ENCODE measurements around the gene CARD14. TPM values are rescaled to one million over a fixed set of nuclear protein-coding genes. Genes with fewer than 3 reads are reported as not detected.
"Not testable (repeated sequence)": the region's sequence is repeated elsewhere in the genome, so short reads cannot be mapped to it uniquely, and the experiment has no call there.

Gene CARD14
- total RNA-seq, 6 donors from 2014 or later, result 0.15 to 7.3 (median 1.0) TPM

- TF ChIP-seq EP300 (IDR thresholded peaks at IDR 0.05) (no peak), POLR2A (IDR thresholded peaks at IDR 0.05) (no peak), POLR2AphosphoS5 (IDR thresholded peaks at IDR 0.05) (no peak), CTCF (IDR thresholded peaks at IDR 0.05) (no peak)
- Histone ChIP-seq H3K4me3 (no peak overlapping the region), H3K27me3 (no peaks in the 10 kb centered on the region), H3K4me1 (no peaks in the 10 kb centered on the region), H3K36me3 (peaks cover 5 to 75% (median 48%) of the 10 kb centered on the region in 4 donors), H3K27ac (no peak overlapping the region), H3K9me3 (peaks cover 12 to 19% (median 13%) of the 10 kb centered on the region in 4 donors)
- ATAC-seq (ENCODE audit: low FRiP score in 2 of 2) (peak in 1 of 2 donors; percentile 32), DNase-seq (no peak)
- WGBS, 2 donors, result 82 to 89% methylated on average over 12 to 17 of the region's 17 CpGs
These were observed 67.1 kb downstream of the CARD14 start for GRCh38 chr17:80236911-80237310.

DNA sequence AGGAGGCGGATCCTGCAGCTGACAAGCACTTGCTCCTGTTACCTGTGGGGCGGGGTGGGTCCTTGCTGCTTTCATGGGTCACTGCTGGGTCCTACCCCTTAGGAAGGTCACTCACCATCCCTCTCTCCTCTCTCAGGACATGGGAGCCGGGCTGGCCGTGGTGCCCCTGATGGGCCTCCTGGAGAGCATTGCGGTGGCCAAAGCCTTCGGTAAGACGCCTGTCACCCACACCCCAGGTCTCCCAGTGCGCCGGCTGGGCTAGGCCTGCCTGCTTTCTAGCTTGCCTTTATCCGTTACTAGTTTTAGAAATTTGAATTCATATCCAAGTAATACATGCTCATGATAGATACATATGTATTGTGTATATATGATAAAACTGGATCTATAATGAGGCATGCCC, 67.6 kb downstream of the CARD14 start:
- no peak for DNase-seq
- peaks cover 5 to 75% (median 48%) of the 10 kb centered on the region in 4 donors for H3K36me3 ChIP-seq

GRCh38 chr17:80242505-80242904, 72.7 kb downstream of the CARD14 start:
- Histone ChIP-seq H3K9me3 (no peaks in the 10 kb centered on the region), H3K4me1 (no peaks in the 10 kb centered on the region), H3K36me3 (peaks cover 6 to 70% (median 55%) of the 10 kb centered on the region in 4 donors), H3K27ac (no peak overlapping the region), H3K4me3 (no peak overlapping the region), H3K27me3 (no peaks in the 10 kb centered on the region)
- ATAC-seq (ENCODE audit: low FRiP score in 2 of 2) (no peak), DNase-seq (no peak)
- TF ChIP-seq POLR2A (IDR thresholded peaks at IDR 0.05) (no peak), POLR2AphosphoS5 (IDR thresholded peaks at IDR 0.05) (no peak), CTCF (IDR thresholded peaks at IDR 0.05) (no peak), EP300 (IDR thresholded peaks at IDR 0.05) (no peak)
- 82 to 89% methylated on average over 14 of the region's 14 CpGs for WGBS, 2 donors

More for the DNA sequence above, 67.6 kb downstream of the CARD14 start:
- 95 to 97% methylated on average over 9 to 10 of the region's 10 CpGs for WGBS, 2 donors
- no peak for ATAC-seq (ENCODE audit: low FRiP score in 2 of 2)
- Histone ChIP-seq H3K27ac (no peak overlapping the region), H3K27me3 (no peaks in the 10 kb centered on the region), H3K4me3 (no peak overlapping the region), H3K9me3 (peaks cover 7 to 14% (median 9%) of the 10 kb centered on the region in 4 donors), H3K4me1 (no peaks in the 10 kb centered on the region)
- TF ChIP-seq EP300 (IDR thresholded peaks at IDR 0.05), result no peak
- TF ChIP-seq CTCF (IDR thresholded peaks at IDR 0.05), result no peak
- no peak for TF ChIP-seq POLR2A (IDR thresholded peaks at IDR 0.05)
- TF ChIP-seq POLR2AphosphoS5 (IDR thresholded peaks at IDR 0.05), result no peak

DNA sequence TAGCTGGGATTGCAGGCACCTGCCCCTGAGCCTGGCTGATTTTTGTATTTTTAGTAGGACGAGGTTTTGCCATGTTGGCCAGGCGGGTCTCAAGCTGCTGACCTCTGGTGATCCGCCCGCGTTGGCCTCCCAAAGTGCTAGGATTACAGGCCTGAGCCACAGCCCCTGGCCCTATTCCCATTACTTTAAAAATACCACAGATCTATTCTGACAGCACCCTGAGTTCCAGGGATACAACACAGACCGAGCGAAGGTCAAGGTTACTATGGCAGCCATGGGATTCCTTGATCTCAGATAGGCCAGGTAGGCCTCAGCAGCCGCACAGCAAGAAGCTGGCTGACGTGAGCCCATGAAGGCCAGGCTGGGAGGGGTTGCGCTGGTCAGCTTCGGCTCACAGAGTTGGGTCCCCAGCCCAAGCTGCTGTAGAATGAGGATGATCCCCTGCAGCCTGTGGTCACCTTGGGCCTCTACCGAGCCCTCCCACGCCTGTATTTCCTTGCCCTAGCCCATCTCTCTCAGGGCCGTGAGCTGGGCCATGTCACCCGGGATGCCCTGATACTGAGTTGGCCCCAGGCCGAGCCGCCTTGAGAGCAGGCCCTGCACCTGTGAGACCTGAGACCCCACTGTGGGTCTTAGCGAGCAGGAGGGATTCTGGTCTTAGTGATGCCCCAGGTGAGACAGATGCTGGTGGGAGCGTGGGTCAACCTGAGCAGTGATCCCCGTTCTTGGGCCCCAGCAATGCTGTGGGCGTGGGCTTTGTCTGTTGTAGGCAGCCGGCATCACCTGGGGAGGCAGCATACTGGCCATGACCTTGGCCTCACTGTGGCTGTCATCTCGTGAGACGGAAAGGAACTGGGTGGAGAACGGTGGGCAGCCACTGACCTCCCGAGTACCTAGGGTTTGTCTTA, 74.0 kb downstream of the CARD14 start:
- peaks cover 4 to 70% (median 50%) of the 10 kb centered on the region in 4 donors for H3K36me3 ChIP-seq
- no peaks in the 10 kb centered on the region for H3K27me3 ChIP-seq
- 94 to 97% methylated on average over 15 to 25 of the region's 26 CpGs for WGBS, 2 donors
- H3K4me3 ChIP-seq, result no peak overlapping the region
- TF ChIP-seq EP300 (IDR thresholded peaks at IDR 0.05) (no peak), POLR2A (IDR thresholded peaks at IDR 0.05) (no peak), POLR2AphosphoS5 (IDR thresholded peaks at IDR 0.05) (no peak), CTCF (IDR thresholded peaks at IDR 0.05) (no peak)
- DNase-seq (peak in 1 of 2 donors; percentile 44), ATAC-seq (ENCODE audit: low FRiP score in 2 of 2) (no peak)
- no peak overlapping the region for H3K27ac ChIP-seq
- no peaks in the 10 kb centered on the region for H3K4me1 ChIP-seq
- H3K9me3 ChIP-seq, result no peaks in the 10 kb centered on the region

- H3K36me3 ChIP-seq, result peaks cover 9 to 76% (median 53%) of the 10 kb centered on the region in 4 donors
- WGBS, 2 donors, result 91 to 93% methylated on average over 6 of the region's 6 CpGs
These were observed 74.6 kb downstream of the CARD14 start for GRCh38 chr17:80244448-80244847.

More at GRCh38 chr17:80244448-80244847, 74.6 kb downstream of the CARD14 start:
- H3K4me1 ChIP-seq; DNase-seq; H3K27me3 ChIP-seq; ATAC-seq (ENCODE audit: low FRiP score in 2 of 2); H3K4me3 ChIP-seq; H3K27ac ChIP-seq; H3K9me3 ChIP-seq: not testable (repeated sequence)

All from upper lobe of left lung (tissue), 6 donors.